T-helper 17 cell (primary cell): ENCODE data around the gene MKLN1. TPM values are rescaled to one million over a fixed set of nuclear protein-coding genes. Genes with fewer than 3 reads are reported as not detected.

ENCODE experiments used
- ATAC-seq: fragments of 150-1000 bp; cut with Tn5 transposase; 2 replicates; pipeline ENCODE4 v1.10.0; 2021; ENCODE audit warnings: mild to moderate bottlenecking, moderate library complexity
- DNase-seq, 3 donors: peaks; one replicate each; pipeline versions ENCODE4 v3.0.0 to v3.0.0-alpha.2; 2020 to 2021
- H3K9me3 ChIP-seq: one replicate; pipeline ENCODE4 v1.7.0; 2013; ENCODE audit warnings: low read length, mild to moderate bottlenecking; ENCODE audit not compliant: control insufficient read depth, poor library complexity, severe bottlenecking
- H3K27ac Mint-ChIP-seq: one replicate; pipeline ENCODE4 v1.8.0; 2022; ENCODE audit warnings: mild to moderate bottlenecking, moderate library complexity, mixed read lengths
- H3K27me3 Mint-ChIP-seq: one replicate; pipeline ENCODE4 v1.8.0; 2022; ENCODE audit warnings: mixed read lengths
- H3K36me3 Mint-ChIP-seq: one replicate; pipeline ENCODE4 v1.8.0; 2022; ENCODE audit warnings: low read depth, mixed read lengths
- H3K4me1 Mint-ChIP-seq: one replicate; pipeline ENCODE4 v1.8.0; 2022; ENCODE audit warnings: mild to moderate bottlenecking, mixed read lengths
- H3K4me3 Mint-ChIP-seq: one replicate; pipeline ENCODE4 v1.8.0; 2022; ENCODE audit warnings: mild to moderate bottlenecking, moderate library complexity, mixed read lengths
- total RNA-seq, 4 donors: library from RNA in 2 of 4; stranded (reverse) in 2 of 4; gene quantifications; one replicate each; pipeline ENCODE4 v1.2.3 and lab custom pipeline; 2022 to 2026

Gene MKLN1
- total RNA-seq, 2 donors from 2014 or later = 46.5 to 51.1 TPM

- Mint-ChIP-seq H3K36me3 (peaks cover 2% of the 10 kb centered on the region), H3K4me3 (no peak overlapping the region), H3K27ac (peak overlapping the region; percentile 9), H3K27me3 (no peaks in the 10 kb centered on the region), H3K4me1 (peaks cover 52% of the 10 kb centered on the region)
- DNase-seq (no peak), ATAC-seq (no peak)
- no peaks in the 10 kb centered on the region for H3K9me3 ChIP-seq
Observed at GRCh38 chr7:131369354-131369753, 41.7 kb downstream of the MKLN1 start.

- peaks cover 46% of the 10 kb centered on the region for H3K4me1 Mint-ChIP-seq
- no peaks in the 10 kb centered on the region for H3K36me3 Mint-ChIP-seq
- no peak overlapping the region for H3K27ac Mint-ChIP-seq
- ATAC-seq (peak; percentile 87), DNase-seq (no peak)
- H3K27me3 Mint-ChIP-seq = no peaks in the 10 kb centered on the region
- no peaks in the 10 kb centered on the region for H3K9me3 ChIP-seq
- no peak overlapping the region for H3K4me3 Mint-ChIP-seq
Observed at GRCh38 chr7:131370523-131370968, 42.9 kb downstream of the MKLN1 start.

- Mint-ChIP-seq H3K36me3 (no peaks in the 10 kb centered on the region), H3K4me3 (peak overlapping the region; percentile 43), H3K27me3 (no peaks in the 10 kb centered on the region), H3K4me1 (peaks cover 41% of the 10 kb centered on the region), H3K27ac (no peak overlapping the region)
- DNase-seq = no peak
- ATAC-seq = no peak
- H3K9me3 ChIP-seq = no peaks in the 10 kb centered on the region
Observed at GRCh38 chr7:131371411-131371810, 43.7 kb downstream of the MKLN1 start.

GRCh38 chr7:131372554-131372953, 44.9 kb downstream of the MKLN1 start:
- Mint-ChIP-seq H3K36me3 (no peaks in the 10 kb centered on the region), H3K27ac (no peak overlapping the region), H3K27me3 (no peaks in the 10 kb centered on the region), H3K4me1 (peaks cover 38% of the 10 kb centered on the region), H3K4me3 (no peak overlapping the region)
- H3K9me3 ChIP-seq = no peaks in the 10 kb centered on the region
- ATAC-seq (no peak), DNase-seq (no peak)

- no peaks in the 10 kb centered on the region for H3K9me3 ChIP-seq
- DNase-seq (no peak), ATAC-seq (no peak)
- Mint-ChIP-seq H3K4me1 (peaks cover 29% of the 10 kb centered on the region), H3K27ac (no peak overlapping the region), H3K36me3 (no peaks in the 10 kb centered on the region), H3K4me3 (no peak overlapping the region), H3K27me3 (no peaks in the 10 kb centered on the region)
Observed at GRCh38 chr7:131374821-131375220, 47.1 kb downstream of the MKLN1 start.

GRCh38 chr7:131381069-131381838, 53.6 kb downstream of the MKLN1 start:
- Mint-ChIP-seq H3K36me3 (peaks cover 2% of the 10 kb centered on the region), H3K27ac (no peak overlapping the region), H3K4me1 (peaks cover 25% of the 10 kb centered on the region), H3K4me3 (no peak overlapping the region), H3K27me3 (no peaks in the 10 kb centered on the region)
- ATAC-seq (no peak), DNase-seq (no peak)
- H3K9me3 ChIP-seq = no peaks in the 10 kb centered on the region

- ATAC-seq (no peak), DNase-seq (no peak)
- H3K36me3 Mint-ChIP-seq = peaks cover 2% of the 10 kb centered on the region
- H3K27me3 Mint-ChIP-seq = no peaks in the 10 kb centered on the region
- no peak overlapping the region for H3K4me3 Mint-ChIP-seq
- H3K9me3 ChIP-seq = no peaks in the 10 kb centered on the region
- H3K4me1 Mint-ChIP-seq = peaks cover 27% of the 10 kb centered on the region
- H3K27ac Mint-ChIP-seq = peak overlapping the region; percentile 73
Observed at GRCh38 chr7:131383417-131384285, 56.0 kb downstream of the MKLN1 start.

GRCh38 chr7:131384286-131384635, 56.6 kb downstream of the MKLN1 start:
- peaks cover 2% of the 10 kb centered on the region for H3K36me3 Mint-ChIP-seq
- H3K27ac Mint-ChIP-seq = no peak overlapping the region
- ATAC-seq = no peak

GRCh38 chr7:131385039-131385605, 57.4 kb downstream of the MKLN1 start:
- Mint-ChIP-seq H3K27ac (no peak overlapping the region), H3K4me1 (peaks cover 25% of the 10 kb centered on the region), H3K36me3 (peaks cover 2% of the 10 kb centered on the region), H3K4me3 (no peak overlapping the region), H3K27me3 (no peaks in the 10 kb centered on the region)
- H3K9me3 ChIP-seq = no peaks in the 10 kb centered on the region
- DNase-seq = no peak
- no peak for ATAC-seq

More at GRCh38 chr7:131384286-131384635, 56.6 kb downstream of the MKLN1 start:
- no peaks in the 10 kb centered on the region for H3K9me3 ChIP-seq
- peaks cover 27% of the 10 kb centered on the region for H3K4me1 Mint-ChIP-seq
- no peaks in the 10 kb centered on the region for H3K27me3 Mint-ChIP-seq
- DNase-seq = no peak
- H3K4me3 Mint-ChIP-seq = no peak overlapping the region

GRCh38 chr7:131388126-131388525, 60.5 kb downstream of the MKLN1 start:
- DNase-seq (no peak), ATAC-seq (no peak)
- H3K4me3 Mint-ChIP-seq = no peak overlapping the region
- peaks cover 2% of the 10 kb centered on the region for H3K36me3 Mint-ChIP-seq
- no peak overlapping the region for H3K27ac Mint-ChIP-seq
- H3K27me3 Mint-ChIP-seq = no peaks in the 10 kb centered on the region
- no peaks in the 10 kb centered on the region for H3K9me3 ChIP-seq
- peaks cover 24% of the 10 kb centered on the region for H3K4me1 Mint-ChIP-seq

GRCh38 chr7:131390275-131390674, 62.6 kb downstream of the MKLN1 start:
- Mint-ChIP-seq H3K4me3 (no peak overlapping the region), H3K36me3 (peaks cover 2% of the 10 kb centered on the region), H3K4me1 (peaks cover 12% of the 10 kb centered on the region), H3K27ac (no peak overlapping the region), H3K27me3 (no peaks in the 10 kb centered on the region)
- ATAC-seq (no peak), DNase-seq (no peak)
- no peaks in the 10 kb centered on the region for H3K9me3 ChIP-seq

GRCh38 chr7:131391145-131391544, 63.5 kb downstream of the MKLN1 start:
- DNase-seq (no peak), ATAC-seq (no peak)
- H3K9me3 ChIP-seq = no peaks in the 10 kb centered on the region
- Mint-ChIP-seq H3K4me1 (peaks cover 10% of the 10 kb centered on the region), H3K27ac (no peak overlapping the region), H3K27me3 (no peaks in the 10 kb centered on the region), H3K4me3 (no peak overlapping the region), H3K36me3 (no peaks in the 10 kb centered on the region)

GRCh38 chr7:131400681-131401176, 73.1 kb downstream of the MKLN1 start:
- DNase-seq = no peak
- Mint-ChIP-seq H3K27me3 (no peaks in the 10 kb centered on the region), H3K36me3 (peaks cover 10% of the 10 kb centered on the region), H3K4me3 (no peak overlapping the region), H3K27ac (no peak overlapping the region), H3K4me1 (peaks cover 16% of the 10 kb centered on the region)
- no peaks in the 10 kb centered on the region for H3K9me3 ChIP-seq
- no peak for ATAC-seq
